Transverse colon (tissue), 4 donors: ENCODE measurements around the gene PRICKLE1. TPM values are rescaled to one million over a fixed set of nuclear protein-coding genes. Genes with fewer than 3 reads are reported as not detected.

Source experiments
- DNase-seq: peaks from one replicate; pipeline ENCODE4 v3.0.0-alpha.2; 2019
- H3K27ac ChIP-seq, 4 donors: fragments of 200-600 bp; sonication (generic); 2 replicates each; pipeline ENCODE4 v1.5.1; 2016 to 2018; ENCODE audit warnings: inconsistent platforms in 4 of 4
- H3K27me3 ChIP-seq: fragments of 200-600 bp; sonication (generic); 2 replicates; pipeline ENCODE4 v1.5.1; 2017; ENCODE audit warnings: inconsistent platforms
- H3K36me3 ChIP-seq, 4 donors: fragments of 200-600 bp; sonication (generic); 2 replicates each; pipeline ENCODE4 v1.5.1; 2017 to 2019; ENCODE audit warnings: inconsistent platforms in 4 of 4
- H3K4me1 ChIP-seq, 4 donors: fragments of 200-600 bp; sonication (generic); 2 replicates each; pipeline ENCODE4 v1.5.1; 2017 to 2020; ENCODE audit warnings: inconsistent platforms in 4 of 4
- H3K4me3 ChIP-seq, 4 donors: fragments of 200-600 bp; sonication (generic); 1 replicate in 1 of 4; 2 replicates in 3 of 4; pipeline versions ENCODE4 v1.5.1 to v1.6.1; 2017 to 2019; ENCODE audit warnings: inconsistent platforms in 4 of 4
- H3K9me3 ChIP-seq, 2 donors: fragments of 200-600 bp; sonication (generic); 2 replicates each; pipeline ENCODE4 v1.5.1; 2017 to 2019; ENCODE audit warnings: inconsistent platforms in 2 of 2
- EP300 ChIP-seq: sonication (generic); formaldehyde crosslinking; IDR thresholded peaks from one replicate; pipeline ENCODE4 v1.6.1; 2017; ENCODE audit warnings: antibody characterized with exemption, low read depth
- POLR2A ChIP-seq: fragments of 450-650 bp; IDR thresholded peaks from one replicate; pipeline ENCODE4 v1.6.1; 2016; ENCODE audit warnings: antibody characterized with exemption, mild to moderate bottlenecking, moderate library complexity
- POLR2AphosphoS5 ChIP-seq, 3 donors: sonication (generic); formaldehyde crosslinking; IDR thresholded peaks; one replicate each; pipeline ENCODE4 v1.6.1; 2016; ENCODE audit warnings: antibody characterized with exemption in 3 of 3
- WGBS, 2 donors: methylation state at CpG; one replicate each; pipeline ENCODE4 v1.1.5; 2018; ENCODE audit warnings: low coverage in 1 of 2; 5-methylcytosine and 5-hydroxymethylcytosine counted together
- in situ Hi-C, 4 donors: fragments of 200-750 bp; cut with MboI; loops; one replicate each; pipeline versions ENCODE4 v1.15.0 to v1.15.1; 2017; ENCODE audit warnings: low sequenced_read_pairs in 3 of 4, low pct_ligation_motif_present in 1 of 4, low pct_unique_long_range_greater_than_20kb in 1 of 4
- intact Hi-C: fragments of 100-400 bp; cut with DNase I; formaldehyde crosslinking; loops from one replicate; pipeline ENCODE4 v1.15.1; 2023; ENCODE audit warnings: low total_unique reads
- total RNA-seq, 4 donors: library from RNA; depleted of rRNA; stranded (reverse); fragments of >200 nt; gene quantifications; one replicate each; pipeline ENCODE4 v1.1.0, GENCODE V29; 2016
- TF ChIP-seq, protein P1 (sequence below), 5 experiments: fragments of 200-600 bp in 3 of 5; fragments of 450-650 bp in 2 of 5; sonication (generic) in 3 of 5; IDR thresholded peaks; 1 replicate in 2 of 5; 2 replicates in 3 of 5; pipeline ENCODE4 v1.5.1; 2016 to 2017; ENCODE audit warnings: antibody characterized with exemption in 5 of 5, inconsistent platforms in 3 of 5, mild to moderate bottlenecking in 2 of 5, moderate library complexity in 1 of 5

PRICKLE1 gene
- total RNA-seq, 4 donors from 2014 or later: 1.2 to 6.4 (median 2.8) TPM

DNA sequence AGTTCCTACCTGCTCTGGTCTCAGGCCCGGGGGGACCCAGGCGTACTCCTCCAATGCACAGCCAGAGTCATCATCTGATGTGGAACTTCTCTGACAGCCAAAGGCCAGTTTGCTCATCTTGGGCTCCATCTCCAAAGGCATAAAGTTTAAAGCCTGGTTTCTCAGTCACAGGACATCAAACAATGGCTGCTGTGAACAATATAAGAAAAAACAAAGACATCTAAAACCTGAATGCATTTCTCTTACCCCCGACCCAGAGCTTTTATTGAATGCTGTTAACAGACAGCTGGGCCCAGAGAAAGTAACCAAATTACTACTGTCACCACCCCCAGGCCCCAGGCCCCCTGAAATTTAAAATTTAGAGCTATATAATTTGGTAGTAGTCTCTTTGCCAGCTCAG lies 117.2 kb downstream of the PRICKLE1 start:
- Histone ChIP-seq H3K4me3 (no peak overlapping the region), H3K36me3 (no peaks in the 10 kb centered on the region), H3K9me3 (no peaks in the 10 kb centered on the region), H3K27me3 (no peaks in the 10 kb centered on the region), H3K4me1 (peaks cover 0 to 23% (median 4%) of the 10 kb centered on the region in 4 donors), H3K27ac (no peak overlapping the region)
- no peak for DNase-seq
- TF ChIP-seq POLR2A: no peak
- TF ChIP-seq POLR2AphosphoS5 (IDR thresholded peaks at IDR 0.05): no peak
- in situ Hi-C loops: no loop called here
- intact Hi-C loops: no loop called here
- 90 to 92% methylated on average over 3 of the region's 3 CpGs for WGBS, 2 donors

DNA sequence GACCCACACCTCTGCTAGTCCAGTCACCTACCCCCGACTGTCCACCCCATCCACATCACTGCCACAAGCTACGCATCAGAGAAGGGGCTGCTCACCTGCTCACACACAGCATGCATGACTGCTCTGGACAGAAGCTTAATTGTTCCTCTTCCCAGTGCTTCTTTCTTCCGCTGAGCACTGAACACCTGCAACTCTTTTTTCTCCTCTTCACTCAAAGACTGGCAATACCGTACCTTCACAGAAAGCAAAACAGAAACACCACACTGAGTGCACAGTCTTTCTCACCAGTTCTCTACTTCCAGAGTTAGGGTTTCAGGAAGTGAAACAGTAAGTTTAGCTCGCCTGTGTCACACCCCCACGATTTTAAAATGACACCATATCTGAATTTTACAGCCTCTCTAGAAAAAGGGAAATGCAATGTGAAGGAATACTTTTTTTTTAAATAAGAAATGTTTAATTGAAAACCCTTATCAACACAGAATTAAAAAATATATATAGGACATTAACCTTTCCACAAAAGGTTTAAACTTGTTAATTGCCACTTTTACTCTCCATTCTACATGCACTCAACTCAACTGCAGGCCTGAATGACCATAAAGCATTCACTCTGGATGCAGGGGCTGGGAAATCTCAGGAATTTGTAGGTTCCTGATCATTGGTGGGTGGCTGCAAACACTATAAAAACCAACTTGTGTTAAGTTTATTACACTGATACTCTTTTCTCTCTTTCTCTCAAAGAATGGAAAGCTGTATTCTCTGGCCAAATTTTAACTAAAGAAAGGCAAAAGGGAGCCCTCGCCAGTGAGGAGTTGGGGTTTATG lies 120.0 kb downstream of the PRICKLE1 start:
- DNase-seq: peak; percentile 13
- Histone ChIP-seq H3K9me3 (no peaks in the 10 kb centered on the region), H3K4me3 (peak overlapping the region in 1 of 4 donors; percentile 16), H3K27me3 (no peaks in the 10 kb centered on the region), H3K4me1 (peaks cover 0 to 21% (median 4%) of the 10 kb centered on the region in 4 donors), H3K36me3 (peaks cover 0 to 6% (median 0%) of the 10 kb centered on the region in 4 donors), H3K27ac (peak overlapping the region in 2 of 4 donors; percentile 13 to 46)
- WGBS, 2 donors: 52 to 55% methylated on average over 6 to 7 of the region's 7 CpGs
- intact Hi-C loops: no loop called here
- in situ Hi-C loops: no loop called here
- TF ChIP-seq, protein P1, sequence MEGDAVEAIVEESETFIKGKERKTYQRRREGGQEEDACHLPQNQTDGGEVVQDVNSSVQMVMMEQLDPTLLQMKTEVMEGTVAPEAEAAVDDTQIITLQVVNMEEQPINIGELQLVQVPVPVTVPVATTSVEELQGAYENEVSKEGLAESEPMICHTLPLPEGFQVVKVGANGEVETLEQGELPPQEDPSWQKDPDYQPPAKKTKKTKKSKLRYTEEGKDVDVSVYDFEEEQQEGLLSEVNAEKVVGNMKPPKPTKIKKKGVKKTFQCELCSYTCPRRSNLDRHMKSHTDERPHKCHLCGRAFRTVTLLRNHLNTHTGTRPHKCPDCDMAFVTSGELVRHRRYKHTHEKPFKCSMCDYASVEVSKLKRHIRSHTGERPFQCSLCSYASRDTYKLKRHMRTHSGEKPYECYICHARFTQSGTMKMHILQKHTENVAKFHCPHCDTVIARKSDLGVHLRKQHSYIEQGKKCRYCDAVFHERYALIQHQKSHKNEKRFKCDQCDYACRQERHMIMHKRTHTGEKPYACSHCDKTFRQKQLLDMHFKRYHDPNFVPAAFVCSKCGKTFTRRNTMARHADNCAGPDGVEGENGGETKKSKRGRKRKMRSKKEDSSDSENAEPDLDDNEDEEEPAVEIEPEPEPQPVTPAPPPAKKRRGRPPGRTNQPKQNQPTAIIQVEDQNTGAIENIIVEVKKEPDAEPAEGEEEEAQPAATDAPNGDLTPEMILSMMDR (IDR thresholded peaks at IDR 0.05): no peak
- TF ChIP-seq POLR2AphosphoS5 (IDR thresholded peaks at IDR 0.05) (no peak), EP300 (no peak), POLR2A (no peak)

DNA sequence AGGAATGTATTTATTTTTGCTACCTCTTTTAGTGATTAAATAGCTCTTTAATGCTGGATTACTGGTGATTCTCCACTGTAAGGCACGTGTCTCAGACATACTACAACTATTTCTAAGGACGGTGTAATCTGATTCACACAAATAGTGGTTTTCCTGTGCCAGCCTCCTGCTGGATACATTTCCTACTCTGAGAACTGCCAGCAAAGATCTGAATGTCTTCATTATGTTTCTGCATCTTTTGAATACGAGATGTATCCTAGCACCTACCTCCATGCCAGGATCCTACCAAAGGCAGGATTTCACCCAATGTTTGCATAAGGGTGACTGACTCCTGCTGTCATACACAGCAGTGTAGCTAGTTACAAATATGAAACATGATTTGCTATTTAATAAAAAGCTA lies 120.6 kb downstream of the PRICKLE1 start:
- peaks cover 0 to 6% (median 0%) of the 10 kb centered on the region in 4 donors for H3K36me3 ChIP-seq
- 20 to 49% methylated on average over 3 of the region's 3 CpGs for WGBS, 2 donors
- in situ Hi-C loops: no loop called here
- H3K27me3 ChIP-seq: no peaks in the 10 kb centered on the region
- DNase-seq: no peak
- no peaks in the 10 kb centered on the region for H3K9me3 ChIP-seq
- peaks cover 0 to 19% (median 4%) of the 10 kb centered on the region in 4 donors for H3K4me1 ChIP-seq
- no peak overlapping the region for H3K4me3 ChIP-seq
- intact Hi-C loops: no loop called here
- TF ChIP-seq POLR2A (no peak), POLR2AphosphoS5 (IDR thresholded peaks at IDR 0.05) (no peak), EP300 (no peak)
- TF ChIP-seq, protein P1 (IDR thresholded peaks at IDR 0.05): no peak
- H3K27ac ChIP-seq: peak overlapping the region in 2 of 4 donors; percentile 13 to 46

DNA sequence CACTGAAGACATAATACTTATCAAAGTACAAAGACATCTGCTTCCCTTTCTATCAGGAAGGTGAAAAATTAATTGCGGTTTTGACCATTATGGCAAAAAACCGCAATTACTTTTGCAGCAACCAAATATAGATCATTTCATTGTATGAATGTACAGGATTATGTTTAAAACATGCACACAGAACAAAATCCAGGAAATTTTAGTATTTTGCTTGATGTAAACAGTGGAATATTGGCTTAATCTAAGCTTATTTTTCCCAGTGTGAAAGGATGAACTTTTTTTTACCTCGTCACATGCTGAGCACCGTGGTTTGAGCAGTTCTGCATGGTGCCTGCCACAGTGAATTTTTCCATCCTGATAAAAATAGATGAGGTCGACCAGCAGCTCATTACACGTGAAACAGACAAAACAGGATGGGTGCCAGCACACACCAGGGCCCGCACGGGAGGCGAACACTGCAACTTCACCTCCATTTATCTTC lies 121.2 kb downstream of the PRICKLE1 start:
- WGBS, 2 donors: 44 to 47% methylated on average over 5 to 9 of the region's 9 CpGs
- peaks cover 0 to 6% (median 0%) of the 10 kb centered on the region in 4 donors for H3K36me3 ChIP-seq
- in situ Hi-C loops: no loop called here
- intact Hi-C loops: no loop called here
- H3K4me3 ChIP-seq: no peak overlapping the region
- H3K9me3 ChIP-seq: no peaks in the 10 kb centered on the region
- TF ChIP-seq, protein P1 (IDR thresholded peaks at IDR 0.05): no peak
- peak overlapping the region in 1 of 4 donors; percentile 46 for H3K27ac ChIP-seq
- peaks cover 0 to 16% (median 4%) of the 10 kb centered on the region in 4 donors for H3K4me1 ChIP-seq
- DNase-seq: peak; percentile 21
- no peaks in the 10 kb centered on the region for H3K27me3 ChIP-seq
